ENCODE results near the gene MCM9.

Gene MCM9

DNA sequence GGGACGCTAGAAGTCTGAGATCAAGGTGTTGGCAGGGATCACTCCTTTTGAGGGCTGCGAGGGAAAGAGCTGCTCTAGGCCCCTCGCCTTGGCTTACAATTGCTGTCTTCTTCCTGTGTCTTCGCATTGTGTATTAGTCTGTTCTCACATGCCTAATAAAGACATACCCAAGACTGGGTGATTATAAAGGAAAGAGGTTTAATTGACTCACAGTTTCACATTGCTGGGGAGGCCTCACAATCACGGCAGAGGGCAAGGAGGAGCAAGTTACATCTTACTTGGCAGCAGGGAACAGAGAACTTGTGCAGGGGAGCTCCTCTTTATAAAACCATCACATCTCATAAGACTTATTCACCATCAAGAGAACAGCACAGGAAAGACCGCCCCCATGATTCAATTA, 143.5 kb downstream of the MCM9 start:
- DNase-seq, result no peak

DNA sequence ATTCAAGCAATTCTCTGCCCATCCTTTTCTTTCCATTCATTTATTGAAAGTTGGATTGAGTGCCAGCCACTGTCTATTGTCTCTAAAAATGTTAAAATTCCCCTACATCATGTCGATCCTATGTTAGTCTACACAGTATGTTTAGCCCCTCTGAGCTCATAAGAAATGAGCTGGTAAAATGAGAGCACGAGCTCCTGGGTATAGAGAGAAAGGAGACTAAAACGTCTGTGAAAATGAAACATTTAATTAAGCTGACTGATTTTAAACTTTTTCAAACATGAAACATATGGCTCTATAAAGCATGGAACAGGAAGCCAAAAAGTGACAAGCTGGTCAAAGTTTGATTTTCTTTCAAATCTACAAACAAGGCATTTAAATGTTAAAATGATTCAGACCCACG, 145.0 kb downstream of the MCM9 start:
- no peak for DNase-seq

DNA sequence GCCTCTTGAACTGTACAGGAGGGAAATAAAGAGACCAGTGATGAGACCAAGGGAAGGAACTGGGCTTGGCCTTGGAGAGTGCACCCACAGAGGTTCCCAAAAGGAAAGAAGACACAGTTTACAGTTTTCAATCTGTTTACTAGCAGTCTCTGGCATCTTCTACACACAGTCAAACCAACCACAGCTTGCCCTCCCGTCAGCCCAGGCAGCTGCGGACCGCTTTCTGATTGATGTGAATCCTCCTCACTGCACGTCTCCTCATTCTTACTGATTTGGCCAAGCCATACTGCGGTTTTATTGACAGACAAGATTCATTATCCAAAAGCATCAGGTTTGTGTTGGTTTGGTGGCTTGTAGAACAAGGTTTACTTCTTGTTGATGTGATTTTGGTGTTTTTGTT, 145.5 kb downstream of the MCM9 start:
- DNase-seq, result no peak

DNA sequence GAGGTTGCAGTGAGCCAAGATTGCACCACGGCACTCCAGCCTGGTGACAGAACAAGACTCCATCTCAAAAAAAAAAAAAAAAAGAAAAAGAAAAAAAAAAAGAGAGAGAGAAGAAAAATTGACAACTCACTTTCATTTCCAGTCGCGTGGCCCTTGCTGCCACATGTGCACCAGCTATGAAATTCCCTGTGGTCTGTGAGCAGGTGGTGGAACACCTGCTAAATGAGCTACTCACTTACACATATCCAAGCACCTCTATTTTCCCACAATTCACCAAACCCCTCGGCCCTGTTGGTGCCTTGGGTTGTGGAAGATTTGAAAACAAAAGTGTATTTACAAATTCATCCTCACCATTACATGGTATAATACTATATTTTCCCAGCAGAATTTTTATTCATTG, 146.3 kb downstream of the MCM9 start:
- DNase-seq, result no peak

DNA sequence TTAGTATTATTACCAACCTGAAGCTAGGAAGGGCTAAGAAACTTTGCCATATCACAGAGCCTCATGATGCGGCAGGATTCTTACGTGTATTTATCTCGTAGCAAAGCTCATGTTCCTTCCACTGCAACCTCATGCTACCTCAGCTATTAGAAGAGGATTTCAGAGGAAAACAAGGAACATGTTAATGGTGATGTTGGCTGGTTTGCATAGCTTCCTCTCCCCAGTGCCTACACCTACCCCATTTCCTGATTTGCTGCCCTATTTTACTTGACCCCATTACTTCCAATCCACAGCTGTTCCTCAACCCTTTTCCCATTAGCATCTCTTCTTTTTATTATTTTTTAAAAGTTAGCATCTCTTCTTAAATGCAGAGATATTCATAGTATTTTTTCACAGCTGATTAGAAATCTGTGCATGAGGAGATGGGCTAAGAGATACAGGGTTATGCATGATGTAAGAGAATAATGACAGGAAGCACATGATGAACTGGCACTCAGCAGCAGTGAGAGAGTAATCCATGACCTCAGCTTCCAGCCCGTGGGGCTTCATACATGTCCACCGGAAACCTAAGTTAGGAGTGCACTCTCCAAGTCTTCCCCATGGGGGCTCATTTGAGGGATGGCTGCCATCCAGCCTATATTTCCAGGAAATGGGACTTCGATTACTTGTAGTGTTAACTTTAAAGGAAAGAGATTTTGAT, 147.1 kb downstream of the MCM9 start:
- DNase-seq, result peak; percentile 40

DNA sequence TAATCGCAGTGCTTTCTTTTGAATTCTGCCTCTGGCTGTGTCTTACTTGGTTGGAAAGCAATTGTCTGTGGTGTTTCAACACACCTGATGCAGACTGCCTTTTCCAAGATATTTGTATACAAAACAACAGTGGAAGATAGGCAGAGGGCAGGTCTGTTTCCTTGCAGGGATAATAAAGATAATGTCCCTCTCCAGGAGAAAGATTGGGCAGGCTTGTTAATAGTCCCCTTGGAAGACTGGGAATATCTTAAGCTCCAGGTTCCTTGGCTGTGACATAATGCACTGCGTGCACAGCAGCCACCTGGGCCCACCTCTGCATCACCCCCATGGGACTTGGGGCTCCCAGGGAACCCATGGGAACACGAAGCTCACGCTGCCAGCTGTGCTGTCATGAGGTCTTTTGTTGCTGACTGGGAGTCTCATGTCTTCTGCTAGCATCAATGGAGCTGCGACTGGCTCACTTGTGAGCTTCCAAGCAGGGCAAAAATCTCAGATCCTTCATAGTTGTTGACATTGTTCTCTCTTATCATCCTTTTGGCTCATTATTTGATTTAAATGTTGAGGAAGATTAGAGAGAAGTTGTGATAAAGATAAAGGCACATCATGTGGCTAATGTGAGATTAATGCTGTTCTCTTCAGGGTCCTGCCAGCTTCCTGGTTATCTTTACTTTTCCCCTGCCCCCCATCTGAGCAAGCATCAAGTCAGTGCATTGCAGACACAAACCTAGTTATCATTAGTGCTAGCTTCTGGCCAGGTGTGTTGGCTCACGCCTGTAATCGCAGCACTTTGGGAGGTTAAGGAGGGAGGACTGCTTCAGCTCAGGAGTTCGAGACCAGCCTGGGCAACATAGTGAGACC, 148.1 kb downstream of the MCM9 start:
- no peak for DNase-seq

DNA sequence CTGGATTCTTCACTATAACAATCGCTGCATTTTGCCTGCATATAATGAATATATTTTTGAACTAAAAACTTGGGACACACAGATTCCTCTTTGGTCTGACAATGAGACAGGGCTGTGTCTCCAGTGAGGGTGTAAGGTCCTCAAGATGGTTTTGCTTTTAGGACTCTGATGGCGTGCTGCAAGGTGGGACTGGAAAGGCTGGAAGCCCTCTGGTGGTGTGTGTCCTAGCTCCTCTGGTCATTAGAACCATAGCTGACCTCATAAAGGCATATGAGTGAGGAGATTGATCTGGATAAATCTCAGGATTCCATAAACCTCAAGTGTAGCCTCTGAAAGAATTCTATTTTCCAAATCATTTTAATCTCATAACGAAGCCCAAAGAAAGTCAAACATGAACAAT, 149.4 kb downstream of the MCM9 start:
- no peak for DNase-seq

DNA sequence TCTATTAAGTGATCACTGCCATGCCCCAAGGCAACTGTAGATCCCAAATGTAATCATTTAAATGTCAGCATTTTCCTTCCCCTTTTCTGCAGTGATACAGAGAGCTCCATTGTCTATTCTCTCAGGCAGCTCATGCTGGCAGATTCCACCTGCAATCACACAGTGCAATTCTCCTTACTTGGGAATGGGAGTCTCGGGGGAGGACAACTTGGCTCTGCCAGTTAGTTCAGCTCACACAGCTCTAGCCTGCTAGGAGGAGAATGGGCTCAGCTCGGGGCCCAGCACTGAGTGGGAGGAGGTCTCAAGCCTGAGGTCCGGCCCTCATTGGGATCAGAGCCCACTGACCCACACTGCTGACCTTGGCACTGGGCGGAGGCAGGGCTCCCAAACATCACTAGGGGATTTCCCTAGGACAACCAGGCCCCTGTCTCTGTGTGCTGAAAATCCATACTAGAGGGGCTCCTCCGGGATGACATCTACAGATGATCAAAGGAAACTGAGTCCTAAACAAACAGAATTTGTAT, 150.3 kb downstream of the MCM9 start:
- no peak for DNase-seq

DNA sequence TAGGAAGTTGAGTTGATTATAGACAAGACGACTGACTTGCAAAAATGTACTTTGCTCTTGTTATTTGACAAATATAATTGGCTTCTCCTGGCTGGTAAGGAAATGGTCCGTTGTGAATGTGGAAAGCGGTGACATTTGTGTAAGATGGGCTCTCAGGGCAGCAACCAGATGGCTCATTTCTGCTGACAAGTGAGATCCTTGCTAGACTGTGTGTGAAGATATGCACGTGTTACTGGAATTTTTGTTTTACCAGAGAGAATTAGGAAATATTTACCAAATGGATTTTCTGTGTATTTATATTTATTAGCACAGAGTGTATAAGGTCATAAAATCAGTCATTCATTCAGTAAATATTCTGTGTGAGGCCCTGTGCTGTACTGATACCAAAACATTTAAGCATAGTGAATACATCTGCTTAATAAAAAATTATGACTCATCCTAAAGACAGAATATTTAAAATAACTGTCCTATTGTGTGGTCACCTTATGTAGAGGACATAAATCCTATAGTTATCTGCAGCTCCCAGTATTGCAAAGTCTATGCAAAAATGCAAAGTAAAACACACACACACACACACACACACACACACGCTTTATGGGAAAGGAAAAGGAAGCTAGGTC, 150.9 kb downstream of the MCM9 start:
- peak; percentile 60 for DNase-seq

DNA sequence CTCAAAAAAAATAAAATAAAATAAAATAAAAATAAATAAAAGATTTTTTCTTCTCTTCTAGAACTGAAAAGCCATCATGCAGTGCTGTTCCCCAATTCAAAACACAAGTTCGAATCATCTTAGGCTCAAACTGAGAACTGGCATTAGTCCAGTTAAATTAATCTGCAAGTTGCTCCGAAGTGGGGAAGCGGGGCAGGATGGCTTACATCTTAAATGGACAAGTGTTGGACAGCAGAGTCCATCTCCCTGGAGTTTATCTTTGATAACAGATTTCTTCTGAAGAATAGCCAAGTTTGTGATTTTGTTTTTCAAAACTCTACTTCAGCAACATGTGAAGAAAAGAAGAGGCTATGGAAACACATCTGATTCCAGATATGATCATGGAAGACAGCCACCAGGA, 152.3 kb downstream of the MCM9 start:
- no peak for DNase-seq

DNA sequence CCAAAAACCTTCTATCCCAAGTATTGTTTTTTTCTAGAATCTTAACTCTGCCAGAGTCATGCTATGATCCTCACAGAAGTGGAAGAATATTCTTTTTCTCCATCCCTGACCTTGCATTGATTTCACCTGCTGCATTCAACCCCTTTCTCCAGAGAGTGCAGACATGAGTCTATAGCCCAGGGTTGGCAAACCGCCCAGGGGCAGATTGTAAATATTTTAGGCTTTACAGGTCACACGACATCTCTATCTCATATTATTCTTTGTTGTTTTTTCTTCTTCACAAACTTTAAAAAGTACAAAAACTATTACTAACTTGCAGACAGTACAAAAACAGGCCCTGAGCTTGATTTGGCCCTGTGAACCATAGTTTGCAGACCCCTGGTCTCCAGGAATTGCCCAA, 153.1 kb downstream of the MCM9 start:
- no peak for DNase-seq

DNA sequence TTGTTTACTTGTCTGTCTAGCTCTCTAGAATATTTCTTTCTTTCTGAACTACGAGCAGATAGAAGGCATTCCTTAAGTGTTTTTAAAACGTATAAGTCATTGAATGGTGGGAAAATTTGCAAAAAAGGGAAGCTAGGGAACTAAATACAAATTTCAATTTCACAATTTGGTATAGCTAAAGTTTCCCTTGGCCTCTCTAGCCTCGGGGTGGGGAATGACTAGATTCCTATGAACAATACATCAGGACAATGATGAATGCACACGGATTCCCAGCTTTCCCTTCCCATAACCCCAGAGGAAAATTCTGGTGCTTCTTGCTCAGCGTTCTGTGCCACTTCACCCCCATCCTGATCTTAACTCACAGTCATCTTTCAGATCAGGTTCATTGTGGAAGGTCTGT, 154.3 kb downstream of the MCM9 start:
- no peak for DNase-seq

DNA sequence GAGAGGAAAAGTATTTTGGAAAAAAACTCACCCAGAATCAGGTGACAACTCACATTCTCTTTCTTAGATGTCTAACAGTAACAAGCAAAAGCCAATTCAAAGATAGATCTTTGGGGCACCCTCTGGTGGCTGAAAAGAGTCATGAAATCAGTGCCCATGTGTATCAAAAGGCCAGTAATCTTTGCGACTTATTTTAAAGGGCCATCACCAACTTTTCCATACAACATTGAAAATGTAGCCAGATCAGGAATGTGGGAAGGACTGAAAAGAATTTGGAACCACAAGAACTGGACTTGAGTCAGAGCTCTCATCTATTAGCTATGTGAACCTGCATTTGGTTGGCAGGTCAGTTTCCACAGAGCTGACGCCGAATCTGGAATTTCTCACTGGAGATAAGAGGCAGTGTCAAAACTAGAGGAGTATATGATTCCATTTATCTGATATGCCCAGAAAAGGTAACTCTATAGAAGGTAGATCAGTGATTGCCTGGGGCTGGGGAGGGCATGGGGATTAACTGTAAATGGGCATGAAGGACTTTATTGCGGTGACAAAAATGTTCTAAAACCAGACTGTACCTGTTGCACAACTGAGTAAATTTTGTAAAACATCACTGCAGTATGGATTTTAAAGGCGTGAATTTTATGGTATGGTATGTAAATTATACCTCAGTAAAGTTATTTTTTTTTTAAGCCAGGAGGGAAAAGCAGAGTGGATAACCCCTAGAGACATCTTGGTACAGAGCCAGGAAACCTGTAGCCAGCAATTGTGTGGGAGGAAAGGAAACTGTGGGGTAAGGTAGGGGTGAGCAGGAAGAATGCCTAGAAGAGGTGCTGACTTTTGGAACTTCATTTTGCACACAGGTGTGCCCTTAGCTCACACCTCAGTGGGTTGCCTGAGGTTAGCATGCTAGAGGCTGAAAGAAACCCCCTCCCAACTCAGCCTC, 158.1 kb downstream of the MCM9 start:
- peak; percentile 79 for DNase-seq

DNA sequence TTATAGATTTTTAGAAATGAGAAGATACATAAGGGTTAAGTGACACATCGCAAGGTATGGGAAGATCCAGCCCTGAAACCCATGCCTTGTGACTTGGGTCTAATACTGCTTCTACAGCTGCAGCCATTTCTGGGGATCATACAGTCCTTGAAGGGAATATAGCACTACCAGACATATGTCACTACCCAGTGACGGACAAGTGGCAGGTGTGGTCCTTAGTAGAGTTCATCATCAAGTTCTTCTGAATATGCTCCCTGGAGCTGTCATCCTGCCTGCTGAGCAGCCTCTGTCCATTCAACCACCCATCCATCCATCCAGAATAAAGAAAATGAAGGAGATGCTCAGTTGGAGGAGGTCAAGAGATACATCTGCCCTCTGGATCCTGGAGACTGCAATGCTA, 159.6 kb downstream of the MCM9 start:
- DNase-seq, result no peak

DNA sequence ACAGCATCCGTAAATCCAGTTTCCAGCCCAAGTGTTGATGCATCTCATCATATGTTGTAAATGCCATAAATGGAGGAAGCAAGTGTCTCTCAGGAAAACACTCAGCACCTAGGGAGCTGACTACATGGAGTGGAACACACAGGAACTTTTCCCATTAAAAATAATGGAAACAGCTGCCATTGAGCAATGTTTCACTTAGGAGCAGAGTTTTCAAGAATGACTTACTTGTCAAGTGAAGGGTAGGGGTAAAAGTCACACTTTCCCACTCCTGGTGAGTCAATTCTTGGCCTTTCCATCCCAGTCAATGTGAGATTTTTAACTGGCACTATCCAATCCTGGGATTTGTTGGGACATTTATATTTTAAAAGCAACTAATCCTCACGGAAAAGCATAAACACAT, 160.4 kb downstream of the MCM9 start:
- DNase-seq, result peak; percentile 39

DNA sequence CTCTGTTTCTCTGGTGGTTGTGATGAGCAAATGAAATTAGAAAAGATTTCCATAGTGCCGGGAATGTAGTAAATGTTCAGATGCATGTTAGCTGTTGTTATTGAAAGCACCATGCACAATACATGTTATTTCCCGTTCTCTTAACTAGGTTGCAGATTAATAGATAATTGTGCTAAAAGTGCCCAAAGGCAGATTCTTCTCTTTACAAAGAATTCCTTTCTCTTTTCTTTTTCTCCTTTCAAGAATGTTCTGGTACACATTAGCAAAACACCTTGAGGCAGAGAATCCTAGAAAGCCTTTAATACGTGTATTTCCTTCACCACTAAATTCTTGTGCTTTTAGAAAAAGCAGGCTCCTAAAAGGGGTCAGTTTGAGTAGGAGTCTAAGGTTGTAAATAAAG, 162.1 kb downstream of the MCM9 start:
- DNase-seq, result no peak

DNA sequence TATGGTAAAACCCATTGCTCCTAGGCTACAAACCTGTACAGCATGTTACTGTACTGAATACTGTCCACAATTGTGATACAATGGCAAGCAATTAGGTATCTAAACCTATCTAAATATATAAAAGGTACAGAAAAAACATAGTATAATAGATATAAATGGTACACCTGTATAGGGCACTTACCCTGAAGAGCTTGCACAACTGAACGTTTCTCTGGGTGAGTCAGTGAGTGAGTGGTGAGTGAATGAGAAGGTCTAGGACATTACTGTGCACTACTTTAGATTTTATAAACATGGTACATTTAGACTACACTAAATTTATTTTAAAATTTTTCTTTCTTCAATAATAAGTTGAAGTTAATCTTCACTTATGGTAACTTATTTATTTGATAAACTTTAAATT, 163.7 kb downstream of the MCM9 start:
- DNase-seq, result no peak

DNA sequence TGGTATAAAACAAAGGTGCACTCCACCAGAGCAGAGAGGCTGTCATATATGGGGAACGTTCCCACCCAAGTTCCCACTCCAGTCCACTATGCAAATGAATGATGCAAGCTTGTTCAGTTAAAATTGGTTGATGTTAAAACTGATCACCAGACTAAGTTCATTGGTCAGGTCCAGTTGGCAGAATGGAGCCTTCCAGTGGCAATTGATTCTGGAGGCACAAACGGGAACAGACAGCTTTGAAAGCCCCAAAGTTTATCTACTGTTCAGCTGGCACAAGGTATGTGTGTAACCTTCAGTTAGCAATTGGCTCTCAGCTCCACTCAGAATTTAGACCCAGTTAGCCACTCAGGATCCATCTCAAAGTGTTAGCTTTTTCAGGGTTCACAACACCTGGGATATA, 164.1 kb downstream of the MCM9 start:
- no peak for DNase-seq

DNA sequence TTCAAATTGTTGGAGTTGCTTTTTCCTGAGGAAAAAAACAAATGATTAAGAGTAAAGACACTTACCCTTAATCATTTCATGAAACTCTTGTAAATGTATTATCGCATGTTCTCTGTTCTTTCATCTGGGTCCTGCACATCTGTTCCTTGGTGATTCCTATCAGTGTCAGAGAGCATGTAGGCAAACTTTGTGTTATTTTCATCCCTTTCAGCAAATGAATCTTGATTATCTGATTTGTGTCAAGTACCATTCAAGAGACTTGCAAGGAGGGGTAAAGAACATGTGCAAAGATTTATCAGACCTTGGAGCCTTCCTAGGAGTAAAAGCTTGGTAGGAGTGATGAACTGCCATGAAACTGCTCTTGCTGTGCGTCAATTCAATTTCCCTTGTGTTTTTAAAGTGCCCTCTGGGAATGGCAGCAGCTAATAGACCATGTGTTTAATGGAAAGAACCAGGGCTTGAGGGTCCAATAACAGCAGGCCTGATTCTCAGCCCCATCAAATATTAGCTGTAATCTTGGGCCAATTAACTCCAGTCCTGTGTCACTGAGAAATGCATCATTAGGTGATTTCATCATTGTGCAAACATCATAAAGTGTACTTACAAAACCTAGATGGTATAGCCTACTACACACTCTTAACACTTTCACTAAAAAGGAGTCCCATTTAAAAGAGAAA, 164.7 kb downstream of the MCM9 start:
- no peak for DNase-seq

DNA sequence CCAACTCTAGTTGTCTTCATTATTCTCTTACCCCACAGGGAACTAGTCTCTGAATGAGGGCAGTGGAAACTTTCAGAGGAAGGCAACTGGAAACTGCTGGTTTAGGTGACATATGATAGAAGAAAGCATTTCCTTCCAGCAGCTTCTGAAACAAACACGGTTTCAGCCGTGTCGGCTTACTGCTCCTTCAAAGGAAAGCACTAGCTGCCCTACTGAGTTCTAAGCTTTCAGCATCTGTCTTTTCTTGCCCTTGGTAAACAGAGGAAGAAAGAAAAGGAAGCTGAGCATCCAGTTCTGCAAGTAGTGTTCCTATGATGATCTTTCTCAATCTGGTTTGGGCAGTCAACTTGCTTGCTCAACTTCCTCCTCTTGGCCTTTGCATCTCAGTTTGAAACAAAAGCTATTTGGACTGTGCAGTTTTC, 166.0 kb downstream of the MCM9 start:
- no peak for DNase-seq

DNA sequence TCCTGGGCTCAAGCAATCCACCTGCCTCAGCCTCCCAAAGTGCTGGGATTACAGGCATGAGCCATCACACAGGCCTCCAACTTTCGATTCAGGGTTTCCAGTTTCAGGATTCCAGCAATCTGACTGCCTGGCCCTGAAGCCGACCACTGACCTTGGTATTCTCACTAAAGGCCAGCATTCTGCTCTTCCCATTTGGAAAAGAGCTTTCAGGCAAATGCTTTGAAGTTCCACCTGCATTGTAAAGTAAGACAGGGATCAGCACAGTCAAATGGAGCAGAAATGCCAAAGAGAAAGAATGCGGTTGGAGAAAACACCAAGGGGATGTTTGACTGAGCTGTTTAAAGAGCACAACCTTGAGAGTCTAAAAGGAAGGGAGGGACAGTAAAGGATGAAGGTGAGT, 166.5 kb downstream of the MCM9 start:
- DNase-seq, result no peak

DNA sequence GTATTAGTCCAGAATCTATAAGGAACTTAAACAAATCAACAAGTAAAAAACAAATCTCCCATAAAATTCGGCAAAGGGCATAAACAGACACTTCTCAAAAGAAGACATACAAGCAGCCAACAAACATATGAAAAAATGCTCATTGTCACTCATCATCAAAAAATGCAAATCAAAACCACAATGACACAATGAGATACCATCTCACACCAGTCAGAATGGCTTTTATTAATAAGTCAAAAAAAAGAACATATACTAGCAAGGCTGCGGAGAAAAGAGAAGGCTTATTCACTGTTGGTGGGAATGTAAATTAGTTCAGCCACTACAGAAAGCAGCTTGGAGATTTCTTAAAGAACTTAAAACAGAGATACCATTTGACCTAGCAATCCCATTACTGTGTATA, 169.6 kb downstream of the MCM9 start:
- DNase-seq, result peak; percentile 74
